ENCODE data around the gene ALDH5A1.

Gene ALDH5A1

GRCh38 chr6:24494821-24495795 lies at the start of gene ALDH5A1:
TSS of gene ALDH5A1 (plus strand) at chr6:24494969. CDS start at chr6:24494997, 28 bp downstream.
- peak; percentile 48 to 75 for DNase-seq

GRCh38 chr6:24445704-24446103 lies 49.1 kb upstream of the ALDH5A1 start:
- DNase-seq = no peak

- no peak for DNase-seq
Measured at GRCh38 chr6:24446670-24447069, 48.1 kb upstream of the ALDH5A1 start.

- DNase-seq = no peak
Measured at GRCh38 chr6:24448396-24448795, 46.4 kb upstream of the ALDH5A1 start.

- DNase-seq = no peak
Measured at GRCh38 chr6:24448828-24449525, 45.8 kb upstream of the ALDH5A1 start.

GRCh38 chr6:24451581-24452388 lies 43.0 kb upstream of the ALDH5A1 start:
- DNase-seq = no peak

- DNase-seq = no peak
Measured at GRCh38 chr6:24453921-24454320, 40.8 kb upstream of the ALDH5A1 start.

- DNase-seq = no peak
Measured at GRCh38 chr6:24454452-24454851, 40.3 kb upstream of the ALDH5A1 start.

GRCh38 chr6:24455061-24455460 lies 39.7 kb upstream of the ALDH5A1 start:
- DNase-seq = no peak

GRCh38 chr6:24458134-24458533 lies 36.6 kb upstream of the ALDH5A1 start:
- no peak for DNase-seq

GRCh38 chr6:24458941-24459340 lies 35.8 kb upstream of the ALDH5A1 start:
- no peak for DNase-seq

- no peak for DNase-seq
Measured at GRCh38 chr6:24460966-24461365, 33.8 kb upstream of the ALDH5A1 start.

GRCh38 chr6:24464253-24465038 lies 30.3 kb upstream of the ALDH5A1 start:
- DNase-seq = no peak

GRCh38 chr6:24469811-24470210 lies 25.0 kb upstream of the ALDH5A1 start:
- no peak for DNase-seq

- DNase-seq = no peak
Measured at GRCh38 chr6:24472181-24472580, 22.6 kb upstream of the ALDH5A1 start.

- no peak for DNase-seq
Measured at GRCh38 chr6:24476631-24477030, 18.1 kb upstream of the ALDH5A1 start.

- no peak for DNase-seq
Measured at GRCh38 chr6:24477070-24477469, 17.7 kb upstream of the ALDH5A1 start.

- no peak for DNase-seq
Measured at GRCh38 chr6:24478903-24479302, 15.9 kb upstream of the ALDH5A1 start.

- DNase-seq = no peak
Measured at GRCh38 chr6:24480705-24481104, 14.1 kb upstream of the ALDH5A1 start.

GRCh38 chr6:24481449-24481848 lies 13.3 kb upstream of the ALDH5A1 start:
- DNase-seq = no peak

GRCh38 chr6:24484657-24485323 lies 10.0 kb upstream of the ALDH5A1 start:
- DNase-seq = no peak

GRCh38 chr6:24486065-24486464 lies 8.7 kb upstream of the ALDH5A1 start:
- no peak for DNase-seq
